ENCODE measurements around the gene RABGAP1. TPM values are rescaled to one million over a fixed set of nuclear protein-coding genes. Genes with fewer than 3 reads are reported as not detected.

The RABGAP1 gene
- total RNA-seq, 3 donors from 2014 or later (not counting 1 experiment from before 2014, with no cell fraction given) = 37.4 to 49.2 (median 43.0) TPM

DNA sequence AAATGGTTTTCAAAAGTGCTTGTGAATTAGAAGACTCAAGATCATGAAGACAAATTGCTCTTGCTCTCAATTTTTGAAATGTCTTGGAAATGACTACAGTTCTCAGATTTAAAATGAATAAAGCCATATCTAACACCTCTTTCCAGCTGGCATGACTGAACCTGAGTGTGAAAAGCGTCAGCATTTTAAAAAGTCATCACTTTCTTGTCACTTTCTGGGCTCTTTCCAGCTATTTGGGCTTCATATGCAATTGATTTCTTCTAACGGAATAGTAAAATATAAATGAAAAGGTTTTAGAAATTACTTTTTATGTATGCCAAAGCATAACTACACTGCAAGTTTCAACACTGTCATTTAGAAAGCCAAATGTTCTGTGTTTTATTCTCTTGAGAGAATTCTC, 95.0 kb downstream of the RABGAP1 start:
- H3K27me3 Mint-ChIP-seq (ENCODE audit: low read depth in 2 of 2) = no peaks in the 10 kb centered on the region
- no peak overlapping the region for H3K27ac Mint-ChIP-seq
- H3K4me3 Mint-ChIP-seq = no peak overlapping the region
- no peaks in the 10 kb centered on the region for H3K36me3 Mint-ChIP-seq
- Histone ChIP-seq H3K27me3 (ENCODE audit: control insufficient read depth, insufficient read depth, low read length) (no peaks in the 10 kb centered on the region), H3K4me3 (ENCODE audit: low read length) (no peak overlapping the region), H3K36me3 (ENCODE audit: control insufficient read depth, insufficient read depth, low read length) (no peaks in the 10 kb centered on the region), H3K9me3 (ENCODE audit: control insufficient read depth, insufficient read depth, low read length) (no peaks in the 10 kb centered on the region), H3K4me1 (ENCODE audit: control insufficient read depth, insufficient read depth, low read length) (no peaks in the 10 kb centered on the region), H3K27ac (ENCODE audit: low read length) (no peak overlapping the region)
- no peak for DNase-seq
- intact Hi-C loops (cut with micrococcal nuclease) = no loop called here
- TF ChIP-seq, protein P1, sequence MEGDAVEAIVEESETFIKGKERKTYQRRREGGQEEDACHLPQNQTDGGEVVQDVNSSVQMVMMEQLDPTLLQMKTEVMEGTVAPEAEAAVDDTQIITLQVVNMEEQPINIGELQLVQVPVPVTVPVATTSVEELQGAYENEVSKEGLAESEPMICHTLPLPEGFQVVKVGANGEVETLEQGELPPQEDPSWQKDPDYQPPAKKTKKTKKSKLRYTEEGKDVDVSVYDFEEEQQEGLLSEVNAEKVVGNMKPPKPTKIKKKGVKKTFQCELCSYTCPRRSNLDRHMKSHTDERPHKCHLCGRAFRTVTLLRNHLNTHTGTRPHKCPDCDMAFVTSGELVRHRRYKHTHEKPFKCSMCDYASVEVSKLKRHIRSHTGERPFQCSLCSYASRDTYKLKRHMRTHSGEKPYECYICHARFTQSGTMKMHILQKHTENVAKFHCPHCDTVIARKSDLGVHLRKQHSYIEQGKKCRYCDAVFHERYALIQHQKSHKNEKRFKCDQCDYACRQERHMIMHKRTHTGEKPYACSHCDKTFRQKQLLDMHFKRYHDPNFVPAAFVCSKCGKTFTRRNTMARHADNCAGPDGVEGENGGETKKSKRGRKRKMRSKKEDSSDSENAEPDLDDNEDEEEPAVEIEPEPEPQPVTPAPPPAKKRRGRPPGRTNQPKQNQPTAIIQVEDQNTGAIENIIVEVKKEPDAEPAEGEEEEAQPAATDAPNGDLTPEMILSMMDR (IDR thresholded peaks at IDR 0.05) = no peak
- peaks cover 5 to 22% of the 10 kb centered on the region in 2 donors for H3K4me1 Mint-ChIP-seq
- ATAC-seq = no peak
- H3K9me3 Mint-ChIP-seq = no peaks in the 10 kb centered on the region
- 71% methylated on average over 2 of the region's 2 CpGs for WGBS (ENCODE audit: insufficient coverage)

DNA sequence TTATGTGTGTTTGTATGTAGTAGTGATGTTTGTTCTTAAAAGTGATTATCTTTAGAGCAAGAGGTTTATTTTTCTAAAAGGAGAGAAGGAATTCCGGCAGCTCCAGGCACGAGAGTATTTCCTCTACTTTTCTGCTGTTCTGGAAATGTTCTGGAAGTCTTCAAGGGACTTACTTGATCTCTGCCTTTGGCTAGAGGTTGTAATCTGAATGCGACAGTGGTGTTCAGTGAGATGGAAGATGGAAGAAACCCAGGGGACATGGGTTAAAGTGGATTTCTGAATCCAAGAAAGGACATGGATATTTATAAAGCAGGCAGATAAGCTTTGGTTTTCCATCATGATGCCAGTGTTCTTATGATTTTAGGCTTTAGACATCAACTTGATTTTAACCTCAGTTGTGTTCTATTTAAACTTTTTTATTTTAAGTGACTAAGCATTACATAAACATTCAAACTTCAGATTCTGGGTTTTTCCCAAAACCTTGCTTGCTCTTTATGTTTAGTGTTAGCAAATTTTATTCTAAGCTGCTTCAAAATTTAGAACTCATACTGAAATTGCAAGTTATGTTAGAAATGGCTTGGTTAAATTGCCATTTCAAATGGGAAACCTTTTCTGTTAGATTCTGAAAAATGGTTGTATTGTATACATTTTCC, 96.2 kb downstream of the RABGAP1 start:
- H3K9me3 ChIP-seq (ENCODE audit: control insufficient read depth, insufficient read depth, low read length) = no peaks in the 10 kb centered on the region
- peaks cover 1% of the 10 kb centered on the region for H3K36me3 Mint-ChIP-seq
- DNase-seq (no peak), ATAC-seq (no peak)
- no peaks in the 10 kb centered on the region for H3K27me3 ChIP-seq (ENCODE audit: control insufficient read depth, insufficient read depth, low read length)
- intact Hi-C loops (cut with micrococcal nuclease) = no loop called here
- H3K27ac ChIP-seq (ENCODE audit: low read length) = no peak overlapping the region
- peaks cover 4% of the 10 kb centered on the region for H3K36me3 ChIP-seq (ENCODE audit: control insufficient read depth, insufficient read depth, low read length)
- WGBS (ENCODE audit: insufficient coverage) = 80% methylated on average over 3 of the region's 3 CpGs
- H3K4me1 Mint-ChIP-seq = peaks cover 5 to 22% of the 10 kb centered on the region in 2 donors
- H3K9me3 Mint-ChIP-seq = no peaks in the 10 kb centered on the region
- no peak overlapping the region for H3K27ac Mint-ChIP-seq
- no peak overlapping the region for H3K4me3 ChIP-seq (ENCODE audit: low read length)
- no peak overlapping the region for H3K4me3 Mint-ChIP-seq
- H3K4me1 ChIP-seq (ENCODE audit: control insufficient read depth, insufficient read depth, low read length) = no peaks in the 10 kb centered on the region
- H3K27me3 Mint-ChIP-seq (ENCODE audit: low read depth in 2 of 2) = no peaks in the 10 kb centered on the region
- TF ChIP-seq, protein P1 (IDR thresholded peaks at IDR 0.05) = no peak

DNA sequence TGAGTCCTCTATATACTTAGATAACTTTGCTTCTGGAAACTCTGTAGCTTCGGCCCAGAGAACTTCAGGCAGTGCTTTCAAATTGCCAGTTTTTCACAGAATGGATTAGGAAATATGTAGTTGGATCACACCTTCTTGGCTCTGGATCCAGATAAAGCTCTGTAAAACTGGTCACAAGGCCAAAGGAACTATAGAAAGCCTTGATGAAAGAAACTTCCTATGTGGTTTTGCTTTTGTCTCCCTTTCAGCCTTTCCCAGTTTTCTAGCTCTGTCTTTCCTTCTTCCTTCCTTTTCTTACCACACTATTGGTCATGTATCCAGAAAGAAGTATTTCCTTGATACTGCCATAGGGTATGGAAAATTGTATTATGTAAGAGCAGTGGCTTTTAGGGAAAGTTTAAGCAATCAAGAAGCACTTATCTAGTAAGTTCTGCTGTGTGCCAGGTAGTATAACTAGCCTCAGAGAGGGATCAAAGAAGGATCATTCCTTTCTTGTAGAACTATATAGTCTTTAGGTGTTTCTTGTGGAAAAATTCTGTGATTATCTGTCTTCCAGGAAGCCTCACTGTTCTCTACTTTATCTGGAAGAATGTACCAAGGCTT, 98.9 kb downstream of the RABGAP1 start:
- DNase-seq = no peak
- H3K9me3 Mint-ChIP-seq = peaks cover 0 to 5% of the 10 kb centered on the region in 2 donors
- H3K36me3 Mint-ChIP-seq = peaks cover 15% of the 10 kb centered on the region
- Histone ChIP-seq H3K27me3 (ENCODE audit: control insufficient read depth, insufficient read depth, low read length) (no peaks in the 10 kb centered on the region), H3K4me1 (ENCODE audit: control insufficient read depth, insufficient read depth, low read length) (no peaks in the 10 kb centered on the region), H3K36me3 (ENCODE audit: control insufficient read depth, insufficient read depth, low read length) (peaks cover 4% of the 10 kb centered on the region), H3K27ac (ENCODE audit: low read length) (no peak overlapping the region), H3K4me3 (ENCODE audit: low read length) (no peak overlapping the region), H3K9me3 (ENCODE audit: control insufficient read depth, insufficient read depth, low read length) (no peaks in the 10 kb centered on the region)
- intact Hi-C loops (cut with micrococcal nuclease) = no loop called here
- peaks cover 5 to 9% of the 10 kb centered on the region in 2 donors for H3K4me1 Mint-ChIP-seq
- 80% methylated on average over 1 of the region's 1 CpG for WGBS (ENCODE audit: insufficient coverage)
- TF ChIP-seq, protein P1 (IDR thresholded peaks at IDR 0.05) = no peak
- no peaks in the 10 kb centered on the region for H3K27me3 Mint-ChIP-seq (ENCODE audit: low read depth in 2 of 2)
- no peak for ATAC-seq
- H3K27ac Mint-ChIP-seq = no peak overlapping the region
- H3K4me3 Mint-ChIP-seq = no peak overlapping the region
